Activated T-cell treated with anti-CD3 and anti-CD28 coated beads, Interleukin-2, amount 50 U/mL, for 72 hours (primary cell): ENCODE measurements around the gene SNX8. TPM values are rescaled to one million over a fixed set of nuclear protein-coding genes. Genes with fewer than 3 reads are reported as not detected.
"Not testable (repeated sequence)": the region's sequence is repeated elsewhere in the genome, so short reads cannot be mapped to it uniquely, and the experiment has no call there.

Experiments used
- ATAC-seq, 2 donors: fragments of 150-1000 bp; cut with Tn5 transposase; replicated peaks in 1 of 2; 2 replicates each; pipeline ENCODE4 v1.10.0; 2021; ENCODE audit warnings: moderate library complexity in 2 of 2, mild to moderate bottlenecking in 1 of 2
- DNase-seq, 2 donors: peaks; one replicate each; pipeline ENCODE4 v3.0.0; 2021 to 2022; ENCODE audit warnings: mixed read lengths in 1 of 2
- H3K27ac Mint-ChIP-seq: one replicate; pipeline ENCODE4 v1.8.0; 2022; ENCODE audit warnings: mild to moderate bottlenecking, moderate library complexity, mixed read lengths
- H3K27me3 Mint-ChIP-seq: one replicate; pipeline ENCODE4 v1.8.0; 2022; ENCODE audit warnings: low read depth, mixed read lengths
- H3K36me3 Mint-ChIP-seq, 2 donors: one replicate each; pipeline ENCODE4 v1.8.0; 2022; ENCODE audit warnings: mixed read lengths in 2 of 2, mild to moderate bottlenecking in 1 of 2; ENCODE audit not compliant: insufficient read depth in 2 of 2
- H3K4me1 Mint-ChIP-seq: one replicate; pipeline ENCODE4 v1.8.0; 2022; ENCODE audit warnings: low read depth, mixed read lengths
- H3K4me3 Mint-ChIP-seq, 2 donors: one replicate each; pipeline ENCODE4 v1.8.0; 2022; ENCODE audit warnings: mild to moderate bottlenecking in 2 of 2, mixed read lengths in 2 of 2, moderate library complexity in 2 of 2
- H3K9me3 Mint-ChIP-seq, 2 donors: one replicate each; pipeline ENCODE4 v1.8.0; 2022; ENCODE audit warnings: mixed read lengths in 2 of 2
- total RNA-seq, 2 donors: library from RNA; stranded (reverse); gene quantifications; one replicate each; pipeline ENCODE4 v1.2.3, GENCODE V29; 2022

SNX8 gene
- total RNA-seq, 2 donors from 2014 or later, result 25.5 to 31.2 TPM

- no peaks in the 10 kb centered on the region for H3K27me3 Mint-ChIP-seq
- peaks cover 3 to 4% of the 10 kb centered on the region in 2 donors for H3K36me3 Mint-ChIP-seq
- H3K4me3 Mint-ChIP-seq, result no peak overlapping the region
- ATAC-seq, result no peak
- no peak overlapping the region for H3K27ac Mint-ChIP-seq
- DNase-seq, result no peak
- H3K9me3 Mint-ChIP-seq, result no peaks in the 10 kb centered on the region
- H3K4me1 Mint-ChIP-seq, result peaks cover 14% of the 10 kb centered on the region
These were observed 2.3 kb upstream of the SNX8 start for GRCh38 chr7:2316578-2316977.

DNA sequence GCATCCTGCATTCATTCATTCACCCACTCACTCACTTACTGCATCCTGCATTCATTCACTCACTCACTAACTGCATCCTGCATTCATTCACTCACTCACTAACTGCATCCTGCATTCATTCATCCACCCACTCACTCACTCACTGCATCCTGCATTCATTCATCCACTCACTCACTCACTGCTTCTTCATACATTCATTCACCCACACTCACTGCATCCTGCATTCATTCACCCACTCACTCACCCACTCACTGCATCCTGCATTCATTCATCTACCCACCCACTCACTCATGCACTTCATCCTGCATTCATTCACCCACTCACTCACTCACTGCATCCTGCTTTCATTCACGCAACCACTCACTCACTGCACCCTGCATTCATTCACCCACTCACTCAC is 1.5 kb upstream of the SNX8 start:
- H3K4me3 Mint-ChIP-seq, result no peak overlapping the region
- no peak overlapping the region for H3K27ac Mint-ChIP-seq
- H3K4me1 Mint-ChIP-seq, result peaks cover 14% of the 10 kb centered on the region
- H3K27me3 Mint-ChIP-seq, result no peaks in the 10 kb centered on the region
- H3K36me3 Mint-ChIP-seq, result peaks cover 3 to 4% of the 10 kb centered on the region in 2 donors
- no peaks in the 10 kb centered on the region for H3K9me3 Mint-ChIP-seq
- ATAC-seq (no peak), DNase-seq (no peak)

- H3K4me3 Mint-ChIP-seq, H3K36me3 Mint-ChIP-seq, DNase-seq, H3K27ac Mint-ChIP-seq, ATAC-seq, H3K9me3 Mint-ChIP-seq, H3K27me3 Mint-ChIP-seq: not testable (repeated sequence)
- peaks cover 14% of the 10 kb centered on the region for H3K4me1 Mint-ChIP-seq
These were observed 802 bp upstream of the SNX8 start for GRCh38 chr7:2314956-2315530.

DNA sequence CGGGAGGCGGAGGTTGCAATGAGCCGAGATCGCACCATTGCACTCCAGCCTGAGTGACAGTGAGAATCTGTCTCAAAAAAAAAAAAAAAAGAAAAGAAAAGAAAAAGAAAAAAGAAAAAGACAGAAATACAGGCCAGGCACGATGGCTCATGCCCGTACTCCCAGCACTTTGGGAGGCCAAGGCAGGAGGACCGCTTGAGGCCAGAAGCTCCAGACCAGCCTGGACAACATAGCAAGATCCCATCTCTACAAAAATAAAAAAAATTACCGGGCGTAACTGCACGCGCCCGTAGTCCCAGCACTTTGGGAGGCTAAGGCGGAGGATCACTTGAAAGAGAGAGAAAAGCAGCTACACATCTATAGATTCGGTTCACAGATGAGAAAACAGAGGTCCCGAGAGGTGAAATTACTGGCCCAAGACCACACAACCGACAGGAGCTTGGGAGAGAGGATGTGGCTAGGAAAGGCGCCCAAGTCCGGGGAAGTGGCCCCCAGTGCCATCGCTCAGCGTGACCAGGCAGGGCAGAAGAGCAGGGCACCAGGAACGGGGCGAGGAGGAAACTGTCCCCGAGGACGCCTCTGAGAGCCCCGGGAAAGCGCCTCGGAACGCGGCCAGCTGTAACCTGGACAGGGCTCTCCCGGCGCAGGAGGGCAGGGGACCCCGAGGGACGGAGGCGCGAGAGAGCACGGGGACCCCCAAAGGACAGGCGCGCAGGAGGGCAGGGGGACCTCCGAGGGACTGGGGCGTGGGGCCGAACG is 612 bp downstream of the SNX8 start:
- peaks cover 3 to 7% of the 10 kb centered on the region in 2 donors for H3K36me3 Mint-ChIP-seq
- DNase-seq (no peak), ATAC-seq (peak in 1 of 2 donors; percentile 14)
- H3K4me3 Mint-ChIP-seq, result peak overlapping the region in 1 of 2 donors; percentile 92
- H3K27ac Mint-ChIP-seq, result peak overlapping the region; percentile 92
- H3K4me1 Mint-ChIP-seq, result peaks cover 14% of the 10 kb centered on the region
- no peaks in the 10 kb centered on the region for H3K9me3 Mint-ChIP-seq
- H3K27me3 Mint-ChIP-seq, result no peaks in the 10 kb centered on the region

GRCh38 chr7:2312267-2312929 is 1.8 kb downstream of the SNX8 start:
- Mint-ChIP-seq H3K9me3 (no peaks in the 10 kb centered on the region), H3K36me3 (peaks cover 3 to 7% of the 10 kb centered on the region in 2 donors), H3K27ac (peak overlapping the region; percentile 16)

DNA sequence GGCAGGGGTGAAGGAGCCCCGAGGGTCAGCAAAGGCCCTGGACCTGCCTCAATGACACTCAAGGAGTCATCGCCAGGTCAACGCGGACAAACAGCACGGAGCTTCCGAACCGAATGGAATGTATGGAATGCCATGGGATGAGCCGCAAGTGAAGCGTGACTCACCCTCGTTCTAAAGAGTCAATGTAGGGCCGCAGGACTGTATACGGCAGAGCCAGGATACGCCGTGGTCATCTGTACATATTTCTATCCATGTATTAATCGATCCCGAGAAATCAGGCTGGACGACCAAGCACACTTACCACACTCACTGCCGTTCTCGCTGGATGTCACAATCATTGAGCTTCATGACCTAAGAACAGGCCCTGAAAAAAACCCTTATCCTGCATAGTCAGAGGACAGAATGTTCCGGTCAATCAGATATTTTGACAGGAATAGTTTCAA is 4.3 kb downstream of the SNX8 start:
- Mint-ChIP-seq H3K27ac (no peak overlapping the region), H3K9me3 (no peaks in the 10 kb centered on the region), H3K4me3 (no peak overlapping the region), H3K4me1 (peaks cover 20% of the 10 kb centered on the region), H3K27me3 (no peaks in the 10 kb centered on the region), H3K36me3 (peaks cover 3 to 7% of the 10 kb centered on the region in 2 donors)
- ATAC-seq (no peak), DNase-seq (no peak)

More at GRCh38 chr7:2312267-2312929, 1.8 kb downstream of the SNX8 start:
- Mint-ChIP-seq H3K4me3 (peak overlapping the region; percentile 33 to 36), H3K4me1 (peaks cover 20% of the 10 kb centered on the region), H3K27me3 (no peaks in the 10 kb centered on the region)
- DNase-seq, result no peak
- ATAC-seq, result no peak

- peaks cover 0 to 3% of the 10 kb centered on the region in 2 donors for H3K36me3 Mint-ChIP-seq
- no peak for DNase-seq
- no peak overlapping the region for H3K27ac Mint-ChIP-seq
- H3K9me3 Mint-ChIP-seq, result no peaks in the 10 kb centered on the region
- no peaks in the 10 kb centered on the region for H3K27me3 Mint-ChIP-seq
- H3K4me3 Mint-ChIP-seq, result no peak overlapping the region
- H3K4me1 Mint-ChIP-seq, result peaks cover 12% of the 10 kb centered on the region
- ATAC-seq, result no peak
These were observed 6.5 kb downstream of the SNX8 start for GRCh38 chr7:2307690-2308107.

GRCh38 chr7:2306688-2307087 is 7.6 kb downstream of the SNX8 start:
- H3K4me1 Mint-ChIP-seq, result peaks cover 7% of the 10 kb centered on the region
- H3K36me3 Mint-ChIP-seq, result peaks cover 0 to 3% of the 10 kb centered on the region in 2 donors
- no peaks in the 10 kb centered on the region for H3K9me3 Mint-ChIP-seq

GRCh38 chr7:2305258-2305657 is 9.0 kb downstream of the SNX8 start:
- H3K36me3 Mint-ChIP-seq, H3K27ac Mint-ChIP-seq, DNase-seq, ATAC-seq, H3K9me3 Mint-ChIP-seq, H3K4me3 Mint-ChIP-seq, H3K27me3 Mint-ChIP-seq: not testable (repeated sequence)
- H3K4me1 Mint-ChIP-seq, result peaks cover 21% of the 10 kb centered on the region

More at GRCh38 chr7:2306688-2307087, 7.6 kb downstream of the SNX8 start:
- ATAC-seq, result no peak
- no peak for DNase-seq
- H3K27ac Mint-ChIP-seq, result no peak overlapping the region
- H3K4me3 Mint-ChIP-seq, result no peak overlapping the region
- H3K27me3 Mint-ChIP-seq, result no peaks in the 10 kb centered on the region

- H3K4me1 Mint-ChIP-seq, result peaks cover 37% of the 10 kb centered on the region
- DNase-seq, H3K36me3 Mint-ChIP-seq, H3K4me3 Mint-ChIP-seq, H3K9me3 Mint-ChIP-seq, ATAC-seq, H3K27ac Mint-ChIP-seq, H3K27me3 Mint-ChIP-seq: not testable (repeated sequence)
These were observed 10.7 kb downstream of the SNX8 start for GRCh38 chr7:2303520-2303919.

DNA sequence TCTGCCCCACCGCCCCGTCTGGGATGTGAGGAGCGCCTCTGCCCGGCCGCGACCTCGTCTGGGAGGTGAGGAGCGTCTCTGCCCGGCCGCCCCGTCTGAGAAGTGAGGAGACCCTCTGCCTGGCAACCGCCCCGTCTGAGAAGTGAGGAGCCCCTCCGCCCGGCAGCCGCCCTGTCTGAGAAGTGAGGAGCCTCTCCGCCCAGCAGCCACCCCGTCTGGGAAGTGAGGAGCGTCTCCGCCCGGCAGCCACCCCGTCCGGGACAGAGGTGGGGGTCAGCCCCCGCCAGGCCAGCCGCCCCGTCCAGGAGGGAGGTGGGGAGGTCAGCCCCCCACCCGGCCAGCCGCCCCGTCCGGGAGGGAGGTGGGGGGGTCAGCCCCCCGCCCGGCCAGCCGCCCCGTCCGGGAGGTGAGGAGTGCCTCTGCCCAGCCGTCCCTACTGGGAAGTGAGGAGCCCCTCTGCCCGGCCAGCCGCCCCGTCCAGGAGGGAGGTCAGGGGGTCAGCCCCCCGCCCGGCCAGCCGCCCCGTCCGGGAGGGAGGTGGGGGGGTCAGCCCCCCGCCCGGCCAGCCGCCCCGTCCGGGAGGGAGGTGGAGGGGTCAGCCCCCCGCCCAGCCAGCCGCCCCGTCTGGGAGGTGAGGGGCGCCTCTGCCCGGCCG is 11.4 kb downstream of the SNX8 start:
- ATAC-seq, H3K9me3 Mint-ChIP-seq, H3K27me3 Mint-ChIP-seq, H3K4me3 Mint-ChIP-seq, H3K36me3 Mint-ChIP-seq, H3K27ac Mint-ChIP-seq, DNase-seq: not testable (repeated sequence)
- peaks cover 36% of the 10 kb centered on the region for H3K4me1 Mint-ChIP-seq

DNA sequence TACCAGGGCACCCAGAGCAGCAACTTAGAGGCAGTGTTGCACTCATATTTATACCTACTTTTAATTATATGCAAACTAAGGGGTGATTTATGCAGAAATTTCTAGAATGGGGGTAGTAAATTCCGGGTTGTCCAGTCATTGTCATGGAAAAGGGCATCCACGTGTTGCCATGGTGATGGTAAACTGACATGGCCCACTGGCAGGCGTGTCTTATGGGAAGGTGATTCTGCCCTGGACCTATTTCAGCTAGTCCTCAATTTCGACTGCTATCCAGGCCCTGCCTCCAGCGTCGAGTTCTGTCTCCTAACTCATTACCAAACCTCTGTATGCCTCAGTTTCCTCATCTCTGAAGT is 12.8 kb downstream of the SNX8 start:
- peaks cover 32% of the 10 kb centered on the region for H3K4me1 Mint-ChIP-seq
- ATAC-seq, result no peak
- H3K4me3 Mint-ChIP-seq, result no peak overlapping the region
- H3K36me3 Mint-ChIP-seq, result no peaks in the 10 kb centered on the region
- no peak for DNase-seq
- H3K27me3 Mint-ChIP-seq, result no peaks in the 10 kb centered on the region
- no peak overlapping the region for H3K27ac Mint-ChIP-seq
- H3K9me3 Mint-ChIP-seq, result no peaks in the 10 kb centered on the region
